H1 (cell line): ENCODE measurements around the gene GNAS. TPM values are rescaled to one million over a fixed set of nuclear protein-coding genes. Genes with fewer than 3 reads are reported as not detected.

Experiments used
- CTCF ChIA-PET: fragments of 300-600 bp; sonication (Branson Sonifier 250); formaldehyde crosslinking; loops from one replicate; lab custom pipeline; 2021; ENCODE audit not compliant: partially characterized antibody; lab: Charles Lee
- POLR2A ChIA-PET: fragments of 300-600 bp; sonication (Branson Sonifier 250); formaldehyde crosslinking; loops from one replicate; lab custom pipeline; 2021; ENCODE audit warnings: inconsistent platforms; ENCODE audit not compliant: partially characterized antibody; lab: Charles Lee
- DNase-seq, 2 experiments: peaks; one replicate each; pipeline versions ENCODE4 v3.0.0 to v3.0.0-alpha.2; 2010 to 2022; ENCODE audit warnings: low spot score in 2 of 2, low read depth in 1 of 2, mixed read lengths in 1 of 2
- FAIRE-seq: peaks from 2 replicates; lab custom pipeline; 2011; peaks lifted over from hg19 to GRCh38; lab: Jason Lieb, UNC
- H2AFZ ChIP-seq: 2 replicates; pipeline ENCODE4 v1.8.1; 2012; ENCODE audit warnings: low read length, inconsistent platforms
- H2AK5ac ChIP-seq: 2 replicates; pipeline ENCODE4 v1.6.1; 2013; ENCODE audit warnings: low read depth, low read length
- H2BK120ac ChIP-seq: replicated peaks from 2 replicates; pipeline ENCODE3; 2013; ENCODE audit warnings: low read depth, low read length, inconsistent platforms
- H2BK12ac ChIP-seq: 2 replicates; pipeline ENCODE4 v1.6.1; 2013; ENCODE audit warnings: low read depth, low read length
- H2BK15ac ChIP-seq: 2 replicates; pipeline ENCODE4 v1.6.1; 2013; ENCODE audit warnings: low read length
- H2BK20ac ChIP-seq: 2 replicates; pipeline ENCODE4 v1.6.1; 2013; ENCODE audit warnings: low read length
- H2BK5ac ChIP-seq: 2 replicates; pipeline ENCODE4 v1.6.1; 2013; ENCODE audit warnings: low read depth, low read length
- H3K14ac ChIP-seq: 2 replicates; pipeline ENCODE4 v1.6.1; 2013; ENCODE audit warnings: inconsistent platforms; ENCODE audit not compliant: insufficient read length
- H3K18ac ChIP-seq: 2 replicates; pipeline ENCODE4 v1.6.1; 2013; ENCODE audit warnings: low read length; ENCODE audit errors: extremely low read depth
- H3K23ac ChIP-seq: 2 replicates; pipeline ENCODE4 v1.6.1; 2013; ENCODE audit warnings: inconsistent platforms; ENCODE audit not compliant: insufficient read length
- H3K23me2 ChIP-seq: 2 replicates; pipeline ENCODE4 v1.6.1; 2013; ENCODE audit warnings: low read depth, low read length
- H3K27ac ChIP-seq: 2 replicates; pipeline ENCODE4 v1.6.1; 2011; ENCODE audit warnings: low read depth, low read length, inconsistent platforms
- H3K27me3 ChIP-seq, 4 experiments: replicated peaks in 1 of 4; 1 replicate in 1 of 4; 2 replicates in 3 of 4; pipeline versions ENCODE4 v1.6.1 to v1.8.1; 2011 to 2013; ENCODE audit warnings: low read length in 3 of 4, mild to moderate bottlenecking in 3 of 4, inconsistent platforms in 2 of 4, mixed read lengths in 2 of 4, moderate library complexity in 1 of 4; ENCODE audit not compliant: control insufficient read depth in 3 of 4, insufficient read depth in 3 of 4; ENCODE audit errors: extremely low read depth in 1 of 4
- H3K36me3 ChIP-seq, 4 experiments: 2 replicates each; pipeline versions ENCODE4 v1.6.1 to v1.8.1; 2011 to 2013; ENCODE audit warnings: mild to moderate bottlenecking in 4 of 4, low read length in 3 of 4, moderate library complexity in 2 of 4, control low read depth in 1 of 4, inconsistent platforms in 1 of 4; ENCODE audit not compliant: insufficient read depth in 4 of 4, control insufficient read depth in 2 of 4
- H3K4ac ChIP-seq: replicated peaks from 2 replicates; pipeline ENCODE3; 2013; ENCODE audit warnings: low read length, low read depth, mixed read lengths, inconsistent platforms; ENCODE audit not compliant: insufficient read length
- H3K4me1 ChIP-seq, 4 experiments: replicated peaks in 1 of 4; 1 replicate in 1 of 4; 2 replicates in 3 of 4; pipeline versions ENCODE4 v1.6.1 to v1.8.1; 2011 to 2013; ENCODE audit warnings: low read length in 3 of 4, inconsistent platforms in 2 of 4, mixed read lengths in 1 of 4; ENCODE audit not compliant: insufficient read depth in 4 of 4, control insufficient read depth in 3 of 4
- H3K4me2 ChIP-seq, 2 experiments: 2 replicates each; pipeline versions ENCODE4 v1.6.1 to v1.8.1; 2011 to 2013; ENCODE audit warnings: low read depth in 2 of 2, low read length in 2 of 2, control low read depth in 1 of 2, inconsistent platforms in 1 of 2, mild to moderate bottlenecking in 1 of 2; ENCODE audit not compliant: insufficient read depth in 1 of 2
- H3K4me3 ChIP-seq, 4 experiments: fragments of 200-600, 300-600 bp in 1 of 4; sonication (generic), shearing (Covaris generic), sonication (Bioruptor Twin) in 1 of 4; 2 replicates each; pipeline versions ENCODE4 v1.5.1 to v1.8.1; 2011 to 2016; ENCODE audit warnings: low read length in 4 of 4, low read depth in 3 of 4, control low read depth in 2 of 4, inconsistent platforms in 2 of 4, mild to moderate bottlenecking in 2 of 4, mixed read lengths in 1 of 4, moderate library complexity in 1 of 4; ENCODE audit not compliant: insufficient read depth in 2 of 4; ENCODE audit errors: extremely low read depth in 1 of 4
- H3K56ac ChIP-seq: replicated peaks from 2 replicates; pipeline ENCODE3; 2013; ENCODE audit warnings: low read depth, mild to moderate bottlenecking, mixed read lengths, low read length, inconsistent platforms; ENCODE audit not compliant: insufficient read length
- H3K79me1 ChIP-seq: 2 replicates; pipeline ENCODE4 v1.6.1; 2013; ENCODE audit warnings: low read depth, low read length, control low read depth
- H3K79me2 ChIP-seq, 2 experiments: 2 replicates each; pipeline versions ENCODE4 v1.6.1 to v1.8.1; 2012 to 2013; ENCODE audit warnings: low read length in 2 of 2, mild to moderate bottlenecking in 2 of 2, inconsistent platforms in 1 of 2; ENCODE audit not compliant: insufficient read depth in 2 of 2, control insufficient read depth in 1 of 2
- H3K9ac ChIP-seq, 4 experiments: replicated peaks in 1 of 4; 1 replicate in 1 of 4; 2 replicates in 3 of 4; pipeline versions ENCODE4 v1.6.1 to v1.8.1; 2011 to 2013; ENCODE audit warnings: low read depth in 3 of 4, low read length in 3 of 4, control low read depth in 2 of 4, mild to moderate bottlenecking in 2 of 4, moderate library complexity in 2 of 4, inconsistent platforms in 1 of 4; ENCODE audit errors: extremely low read depth in 1 of 4
- H3K9me3 ChIP-seq, 2 experiments: 2 replicates each; pipeline versions ENCODE4 v1.6.1 to v1.8.1; 2012 to 2013; ENCODE audit warnings: mild to moderate bottlenecking in 2 of 2, moderate library complexity in 2 of 2, control low read depth in 1 of 2, inconsistent platforms in 1 of 2, low read depth in 1 of 2, low read length in 1 of 2, mixed read lengths in 1 of 2; ENCODE audit not compliant: insufficient read depth in 2 of 2
- H4K20me1 ChIP-seq, 2 experiments: replicated peaks in 1 of 2; 2 replicates each; pipeline versions ENCODE3 to v1.8.1; 2011 to 2013; ENCODE audit warnings: inconsistent platforms in 2 of 2, low read length in 2 of 2, mild to moderate bottlenecking in 1 of 2; ENCODE audit not compliant: insufficient read depth in 2 of 2, control insufficient read depth in 1 of 2
- H4K5ac ChIP-seq: 2 replicates; pipeline ENCODE4 v1.6.1; 2013; ENCODE audit warnings: low read length, low read depth, mixed read lengths, inconsistent platforms; ENCODE audit not compliant: insufficient read length
- H4K8ac ChIP-seq: 2 replicates; pipeline ENCODE4 v1.8.0; 2013; ENCODE audit warnings: mild to moderate bottlenecking, moderate library complexity, low read length, inconsistent platforms; ENCODE audit not compliant: insufficient read depth; ENCODE audit errors: extremely low read depth
- H4K91ac ChIP-seq: replicated peaks from 2 replicates; pipeline ENCODE3; 2013; ENCODE audit warnings: low read length, mixed read lengths, inconsistent platforms; ENCODE audit not compliant: insufficient read length
- BACH1 ChIP-seq: IDR thresholded peaks from 2 replicates; pipeline ENCODE4 v1.6.1; 2012; ENCODE audit warnings: low read length, improper control_type of control experiment
- CREB1 ChIP-seq: IDR thresholded peaks from 2 replicates; pipeline ENCODE4 v1.6.1; 2012; ENCODE audit warnings: inconsistent platforms
- EGR1 ChIP-seq: IDR thresholded peaks from 2 replicates; pipeline ENCODE4 v1.6.1; 2011; ENCODE audit warnings: low read depth, low read length, borderline replicate concordance
- EZH2 ChIP-seq: fragments of 200-600 bp; sonication (generic); IDR thresholded peaks from 2 replicates; pipeline ENCODE4 v1.7.1; 2012; ENCODE audit warnings: low read depth, mild to moderate bottlenecking, moderate library complexity, low read length, inconsistent platforms; ENCODE audit not compliant: severe bottlenecking
- HDAC2 ChIP-seq, 2 experiments: fragments of 300-600 bp in 1 of 2; sonication (generic) in 1 of 2; IDR thresholded peaks; 2 replicates each; pipeline ENCODE4 v1.6.1; 2011 to 2012; ENCODE audit warnings: low read depth in 2 of 2, low read length in 2 of 2, mild to moderate bottlenecking in 2 of 2, moderate library complexity in 2 of 2, borderline replicate concordance in 1 of 2, inconsistent platforms in 1 of 2
- HDAC6 ChIP-seq: IDR thresholded peaks from one replicate; pipeline ENCODE4 v1.7.1; 2012; ENCODE audit warnings: low read depth, mild to moderate bottlenecking, inconsistent platforms, low read length, moderate library complexity
- RFX5 ChIP-seq: IDR thresholded peaks from 2 replicates; pipeline ENCODE4 v1.6.1; 2011; ENCODE audit warnings: low read depth, low read length, improper control_type of control experiment, borderline replicate concordance
- SRF ChIP-seq: IDR thresholded peaks from 2 replicates; pipeline ENCODE4 v1.6.1; 2011; ENCODE audit warnings: mild to moderate bottlenecking, low read depth, low read length, moderate library complexity
- TAF1 ChIP-seq: IDR thresholded peaks from 2 replicates; pipeline ENCODE4 v1.6.1; 2011; ENCODE audit warnings: mild to moderate bottlenecking, low read depth, low read length
- ZNF274 ChIP-seq: IDR thresholded peaks from 2 replicates; pipeline ENCODE4 v1.7.0; 2012; ENCODE audit warnings: low read length, borderline replicate concordance; ENCODE audit errors: extremely low read depth
- WGBS, 2 experiments: shearing (Covaris generic) in 1 of 2; methylation state at CpG; one replicate each; pipeline versions ENCODE4 v1.1.6 to v1.1.7; 2013 to 2015; ENCODE audit warnings: low lambda C conversion rate in 2 of 2, mixed read lengths in 2 of 2, inconsistent platforms in 1 of 2, low coverage in 1 of 2, missing lambda C conversion rate in 1 of 2; ENCODE audit not compliant: insufficient replicate concordance in 2 of 2, insufficient coverage in 1 of 2, insufficient read length in 1 of 2; ENCODE audit errors: extremely low coverage in 1 of 2, missing lambda C conversion rate in 1 of 2; 5-methylcytosine and 5-hydroxymethylcytosine counted together
- polyA plus RNA-seq, 7 experiments: library from polyadenylated mRNA; depleted of rRNA in 3 of 7; stranded (reverse) in 5 of 7; unstranded in 2 of 7; fragments of >200 nt in 5 of 7; fragments of 200-250 nt in 2 of 7; gene quantifications; 1 replicate in 5 of 7; 2 replicates in 1 of 7; 4 replicates in 1 of 7; pipeline versions ENCODE4 v1.2.1 to v1.2.3, GENCODE V29; 2011 to 2013; ENCODE audit warnings: missing spikeins in 2 of 7, mixed read lengths in 2 of 7
- total RNA-seq: library from RNA; stranded (reverse); fragmentation: NEBNext Ultra II Directional; extraction: Animal tissue kit (Norgen Biotek cat#: 25700); gene quantifications from 2 replicates; pipeline ENCODE4 v1.2.1, GENCODE V29; 2021
- TF ChIP-seq, protein P1 (sequence below): IDR thresholded peaks from 2 replicates; pipeline ENCODE4 v1.6.1; 2012; ENCODE audit warnings: inconsistent platforms

Gene GNAS
- total and polyA plus RNA-seq, 2 of the 8 experiments (the other 6 are each of a cell fraction or from before 2014, with no cell fraction given) = 989 to 1,613 TPM

DNA sequence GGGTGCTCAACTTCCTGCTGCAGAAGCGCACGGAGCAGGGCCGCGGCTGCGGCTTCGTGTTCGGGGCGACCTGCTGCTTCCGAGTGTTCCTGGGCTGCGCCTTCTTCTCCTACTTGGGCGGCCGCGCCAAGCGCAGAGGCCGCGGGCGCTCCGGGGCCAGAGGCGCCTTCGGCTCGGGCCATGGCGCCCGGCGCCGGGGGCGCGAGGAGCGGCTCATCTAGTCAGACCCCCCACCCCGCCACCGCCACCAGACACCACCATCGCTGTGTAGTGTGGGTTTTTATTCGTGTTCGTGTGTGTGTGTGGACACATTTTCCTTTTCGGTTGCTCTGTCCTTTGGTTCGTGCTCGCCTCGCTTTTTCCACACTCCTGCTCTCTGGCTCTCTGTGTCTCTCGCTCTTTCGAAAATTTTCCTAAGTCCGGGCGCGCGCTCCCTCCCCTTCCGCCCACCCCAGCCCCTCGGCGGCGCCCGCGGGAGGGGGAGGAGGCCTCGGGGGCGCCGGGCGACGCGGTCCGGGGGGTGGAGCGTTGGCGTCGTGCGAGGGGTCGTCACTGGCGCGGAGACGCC is 38.1 kb downstream of the GNAS start:
- no peak for FAIRE-seq
- Histone ChIP-seq H3K4ac (peak overlapping the region; percentile 60), H3K23ac (no peak overlapping the region), H2AK5ac (no peak overlapping the region), H2BK5ac (peak overlapping the region; percentile 97), H3K36me3 (peaks cover 0 to 5% (median 1%) of the 10 kb centered on the region in 4 experiments; a peak in 2 of 8 replicates), H2AFZ (no peak overlapping the region), H2BK20ac (no peak overlapping the region), H3K9ac (peak overlapping the region; percentile 45 to 91 (median 86); a peak in 6 of 7 replicates), H3K56ac (peak overlapping the region; percentile 56), H4K5ac (peak overlapping the region; percentile 80), H3K18ac (peak overlapping the region; percentile 98), H3K79me1 (no peaks in the 10 kb centered on the region; the same call in 1 of the 2 replicates), H2BK120ac (peak overlapping the region; percentile 38), H4K91ac (peak overlapping the region; percentile 88), H3K79me2 (peaks cover 11 to 39% of the 10 kb centered on the region in 2 experiments; a peak in 3 of 4 replicates), H3K9me3 (0 out of 4 replicates have a peak, but pooled peaks cover 0 to under 1% of the 10 kb centered on the region in 2 experiments), H3K14ac (no peak overlapping the region), H3K27me3 (peaks cover 0 to 6% (median 2%) of the 10 kb centered on the region in 4 experiments; a peak in 2 of 7 replicates), H2BK15ac (peak overlapping the region; percentile 98; the same call in 1 of the 2 replicates), H4K20me1 (peaks cover 2 to 5% of the 10 kb centered on the region in 2 experiments), H3K4me2 (peak overlapping the region; percentile 80 to 97), H3K23me2 (peaks cover 14% of the 10 kb centered on the region), H3K4me3 (peak overlapping the region; percentile 78 to 95 (median 85)), H3K27ac (peak overlapping the region; percentile 5; the same call in 1 of the 2 replicates), H4K8ac (peak overlapping the region; percentile 90; the same call in 1 of the 2 replicates), H3K4me1 (peaks cover 0 to 18% (median 10%) of the 10 kb centered on the region in 4 experiments; a peak in 6 of 7 replicates), H2BK12ac (peak overlapping the region; percentile 68; the same call in 1 of the 2 replicates)
- CTCF ChIA-PET = no interaction called here
- 4% methylated on average over 35 of the region's 64 CpGs; no CpG with 5 or more reads in 1 of the 2 experiments for WGBS, 2 experiments
- POLR2A ChIA-PET = interaction anchor here (0.8 to 3.7 kb wide), 16 partner anchors 9 to 331 kb away, joined by 3 to 37 read pairs (median 4); partner anchors contain the start of genes ATP5F1E, GNAS and NELFCD
- peak in 1 of 2 experiments; percentile 76 for DNase-seq
- TF ChIP-seq CREB1 (peak; percentile 34; the same call in 1 of the 2 replicates), HDAC6 (no peak), TAF1 (peak; percentile 16; the same call in 1 of the 2 replicates), HDAC2 (IDR thresholded peaks at IDR 0.05; ENCODE audit: borderline replicate concordance in 1 of 2, low read depth in 2 of 2, low read length in 2 of 2) (0 out of 4 replicates have a peak, but pooled peaks of 1 of the 2 experiments have one; percentile 10), EZH2 (peak; percentile 1), BACH1 (0 out of 2 replicates have a peak, but pooled peaks have one; percentile 2), EGR1 (no peak), SRF (no peak), RFX5 (no peak), ZNF274 (no peak)
- TF ChIP-seq, protein P1, sequence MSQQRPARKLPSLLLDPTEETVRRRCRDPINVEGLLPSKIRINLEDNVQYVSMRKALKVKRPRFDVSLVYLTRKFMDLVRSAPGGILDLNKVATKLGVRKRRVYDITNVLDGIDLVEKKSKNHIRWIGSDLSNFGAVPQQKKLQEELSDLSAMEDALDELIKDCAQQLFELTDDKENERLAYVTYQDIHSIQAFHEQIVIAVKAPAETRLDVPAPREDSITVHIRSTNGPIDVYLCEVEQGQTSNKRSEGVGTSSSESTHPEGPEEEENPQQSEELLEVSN = no peak
